A549 (cell line): ENCODE data around the gene KCNG3. TPM values are rescaled to one million over a fixed set of nuclear protein-coding genes. Genes with fewer than 3 reads are reported as not detected.

Experiments
- BHLHE40 ChIP-seq: IDR thresholded peaks from 2 replicates; pipeline ENCODE4 v1.6.1; 2012; ENCODE audit warnings: low read depth, low read length, inconsistent platforms
- CBX8 ChIP-seq: fragments of 200-600 bp; sonication (generic); IDR thresholded peaks from 2 replicates; pipeline ENCODE4 v1.6.1; 2016
- CEBPB ChIP-seq, 2 experiments: fragments of >200 bp in 1 of 2; sonication (Bioruptor Twin) in 1 of 2; formaldehyde crosslinking in 1 of 2; IDR thresholded peaks; 2 replicates each; pipeline ENCODE4 v1.6.1; 2012 to 2016
- CHD4 ChIP-seq: fragments of 200-600 bp; sonication (generic); IDR thresholded peaks from 2 replicates; pipeline ENCODE4 v1.6.1; 2016; ENCODE audit warnings: antibody characterized with exemption, mild to moderate bottlenecking, borderline replicate concordance
- EHF ChIP-seq: fragments of 250-450 bp; sonication (Bioruptor Pico); IDR thresholded peaks from 2 replicates; pipeline ENCODE4 v1.5.0; 2020; ENCODE audit warnings: mild to moderate bottlenecking
- EHMT2 ChIP-seq: fragments of 200-600 bp; sonication (generic); IDR thresholded peaks from 2 replicates; pipeline ENCODE4 v1.6.1; 2016; ENCODE audit warnings: antibody characterized with exemption, low read depth, mild to moderate bottlenecking, moderate library complexity
- EP300 ChIP-seq, 2 experiments: fragments of >200 bp; sonication (Bioruptor Twin); formaldehyde crosslinking; IDR thresholded peaks; 2 replicates in 1 of 2; 3 replicates in 1 of 2; pipeline ENCODE4 v1.6.1; 2016 to 2017
- ESRRA ChIP-seq: fragments of 150-350 bp; IDR thresholded peaks from 2 replicates; pipeline ENCODE4 v1.6.1; 2014; ENCODE audit warnings: mild to moderate bottlenecking, low read length, borderline replicate concordance
- FOSB ChIP-seq: fragments of 250-450 bp; sonication (Bioruptor Pico); IDR thresholded peaks from 2 replicates; pipeline ENCODE4 v1.5.0; 2020; ENCODE audit warnings: mild to moderate bottlenecking, moderate library complexity
- FOSL2 ChIP-seq, 2 experiments: fragments of 450-650 bp in 1 of 2; fragments of >200 bp in 1 of 2; sonication (Bioruptor Twin) in 1 of 2; formaldehyde crosslinking; IDR thresholded peaks; 2 replicates each; pipeline versions ENCODE4 v1.5.0 to v1.6.1; 2016 to 2020; ENCODE audit warnings: mild to moderate bottlenecking in 1 of 2, moderate library complexity in 1 of 2
- HDAC2 ChIP-seq: fragments of 200-600 bp; sonication (generic); IDR thresholded peaks from 2 replicates; pipeline ENCODE4 v1.6.1; 2016
- HEYL ChIP-seq: fragments of 250-450 bp; sonication (Bioruptor Pico); IDR thresholded peaks from 2 replicates; pipeline ENCODE4 v1.8.0; 2021; ENCODE audit warnings: mild to moderate bottlenecking, moderate library complexity
- HOXA7 ChIP-seq: fragments of 250-450 bp; sonication (Bioruptor Pico); IDR thresholded peaks from 2 replicates; pipeline ENCODE4 v1.5.0; 2020; ENCODE audit warnings: mild to moderate bottlenecking, moderate library complexity
- HOXB13 ChIP-seq: fragments of 250-450 bp; sonication (Bioruptor Pico); IDR thresholded peaks from 2 replicates; pipeline ENCODE4 v1.5.0; 2020; ENCODE audit warnings: low read depth, mild to moderate bottlenecking, moderate library complexity
- HOXB5 ChIP-seq: fragments of 250-450 bp; sonication (Bioruptor Pico); IDR thresholded peaks from 2 replicates; pipeline ENCODE4 v1.5.0; 2020; ENCODE audit warnings: mild to moderate bottlenecking, moderate library complexity
- MAZ ChIP-seq: fragments of 150-350 bp; IDR thresholded peaks from 2 replicates; pipeline ENCODE4 v1.6.1; 2014; ENCODE audit warnings: antibody characterized with exemption, low read depth, low read length, borderline replicate concordance
- NFE2L2 ChIP-seq: fragments of 150-350 bp; conservative IDR thresholded peaks from 2 replicates; pipeline ENCODE4 v1.6.1; 2014; ENCODE audit warnings: low read length
- NPAS2 ChIP-seq: fragments of 250-450 bp; sonication (Bioruptor Pico); IDR thresholded peaks from 2 replicates; pipeline ENCODE4 v1.8.0; 2022; ENCODE audit warnings: mild to moderate bottlenecking, moderate library complexity, borderline replicate concordance
- NR3C1 ChIP-seq: fragments of >200 bp; sonication (Bioruptor Twin); formaldehyde crosslinking; IDR thresholded peaks from 3 replicates; pipeline ENCODE4 v1.6.1; 2017
- PHF8 ChIP-seq: fragments of 200-600 bp; sonication (generic); IDR thresholded peaks from 2 replicates; pipeline ENCODE4 v1.6.1; 2016; ENCODE audit warnings: low read depth, mild to moderate bottlenecking, antibody characterized with exemption, moderate library complexity, borderline replicate concordance
- RAD21 ChIP-seq, 2 experiments: fragments of >200 bp in 1 of 2; sonication (Bioruptor Twin) in 1 of 2; formaldehyde crosslinking in 1 of 2; IDR thresholded peaks in 1 of 2; conservative IDR thresholded peaks in 1 of 2; 2 replicates in 1 of 2; 3 replicates in 1 of 2; pipeline ENCODE4 v1.6.1; 2012 to 2018; ENCODE audit warnings: inconsistent platforms in 1 of 2
- RARB ChIP-seq: fragments of 250-450 bp; sonication (Bioruptor Pico); IDR thresholded peaks from 2 replicates; pipeline ENCODE4 v1.8.0; 2021; ENCODE audit warnings: mild to moderate bottlenecking, moderate library complexity
- RCOR1 ChIP-seq: fragments of 150-350 bp; IDR thresholded peaks from 2 replicates; pipeline ENCODE4 v1.6.1; 2014; ENCODE audit warnings: antibody characterized with exemption, low read length, low read depth
- RFX5 ChIP-seq: fragments of 450-650 bp; IDR thresholded peaks from 2 replicates; pipeline ENCODE4 v1.7.1; 2014; ENCODE audit warnings: antibody characterized with exemption, mild to moderate bottlenecking, moderate library complexity
- RNF2 ChIP-seq: fragments of 200-600 bp; sonication (generic); IDR thresholded peaks from 2 replicates; pipeline ENCODE4 v1.6.1; 2016; ENCODE audit warnings: low read depth, mild to moderate bottlenecking, antibody characterized with exemption, moderate library complexity, borderline replicate concordance
- SMC3 ChIP-seq: fragments of >200 bp; sonication (Bioruptor Twin); formaldehyde crosslinking; IDR thresholded peaks from 3 replicates; pipeline ENCODE4 v1.6.1; 2018; ENCODE audit warnings: inconsistent platforms
- ZC3H11A ChIP-seq: fragments of 450-650 bp; IDR thresholded peaks from 2 replicates; pipeline ENCODE4 v1.6.1; 2014; ENCODE audit warnings: antibody characterized with exemption, mild to moderate bottlenecking
- ZFP36 ChIP-seq: fragments of 450-650 bp; IDR thresholded peaks from 2 replicates; pipeline ENCODE4 v1.6.1; 2014; ENCODE audit warnings: borderline replicate concordance; ENCODE audit not compliant: partially characterized antibody
- ZSCAN20 ChIP-seq: fragments of 250-450 bp; sonication (Bioruptor Pico); IDR thresholded peaks from 2 replicates; pipeline ENCODE4 v1.8.0; 2022; ENCODE audit warnings: mild to moderate bottlenecking, moderate library complexity
- polyA plus RNA-seq, 4 experiments: library from polyadenylated mRNA; depleted of rRNA in 3 of 4; stranded (reverse); fragments of >200 nt; fragmentation: RNase III in 1 of 4; extraction: RNeasy Plus Mini Kit Qiagen cat#74134 plus additional on column Dnase treatment in 1 of 4; gene quantifications; 2 replicates in 3 of 4; 3 replicates in 1 of 4; pipeline ENCODE4 v1.2.3, GENCODE V29; 2011 to 2017
- TF ChIP-seq, protein P1 (sequence below): fragments of 200-600 bp; sonication (generic); IDR thresholded peaks from 2 replicates; pipeline ENCODE4 v1.6.1; 2016; ENCODE audit warnings: antibody characterized with exemption, mild to moderate bottlenecking, moderate library complexity
- TF ChIP-seq, protein P2 (sequence below): fragments of 250-450 bp; sonication (Bioruptor Pico); IDR thresholded peaks from 2 replicates; pipeline ENCODE4 v1.5.0; 2021; ENCODE audit warnings: mild to moderate bottlenecking, moderate library complexity, borderline replicate concordance
- TF ChIP-seq, protein P3 (sequence below): IDR thresholded peaks from 2 replicates; pipeline ENCODE4 v1.6.1; 2012
- TF ChIP-seq, protein P4 (sequence below): fragments of >200 bp; sonication (Bioruptor Twin); formaldehyde crosslinking; IDR thresholded peaks from 3 replicates; pipeline ENCODE4 v1.6.1; 2016
- TF ChIP-seq, protein P5 (sequence below): fragments of 150-350 bp; IDR thresholded peaks from 2 replicates; pipeline ENCODE4 v1.6.1; 2014; ENCODE audit warnings: low read depth, mild to moderate bottlenecking, low read length

KCNG3 gene
- polyA plus RNA-seq, 2 of the 4 experiments (the other 2 are of a cell fraction), result 0.67 to 0.70 TPM

DNA sequence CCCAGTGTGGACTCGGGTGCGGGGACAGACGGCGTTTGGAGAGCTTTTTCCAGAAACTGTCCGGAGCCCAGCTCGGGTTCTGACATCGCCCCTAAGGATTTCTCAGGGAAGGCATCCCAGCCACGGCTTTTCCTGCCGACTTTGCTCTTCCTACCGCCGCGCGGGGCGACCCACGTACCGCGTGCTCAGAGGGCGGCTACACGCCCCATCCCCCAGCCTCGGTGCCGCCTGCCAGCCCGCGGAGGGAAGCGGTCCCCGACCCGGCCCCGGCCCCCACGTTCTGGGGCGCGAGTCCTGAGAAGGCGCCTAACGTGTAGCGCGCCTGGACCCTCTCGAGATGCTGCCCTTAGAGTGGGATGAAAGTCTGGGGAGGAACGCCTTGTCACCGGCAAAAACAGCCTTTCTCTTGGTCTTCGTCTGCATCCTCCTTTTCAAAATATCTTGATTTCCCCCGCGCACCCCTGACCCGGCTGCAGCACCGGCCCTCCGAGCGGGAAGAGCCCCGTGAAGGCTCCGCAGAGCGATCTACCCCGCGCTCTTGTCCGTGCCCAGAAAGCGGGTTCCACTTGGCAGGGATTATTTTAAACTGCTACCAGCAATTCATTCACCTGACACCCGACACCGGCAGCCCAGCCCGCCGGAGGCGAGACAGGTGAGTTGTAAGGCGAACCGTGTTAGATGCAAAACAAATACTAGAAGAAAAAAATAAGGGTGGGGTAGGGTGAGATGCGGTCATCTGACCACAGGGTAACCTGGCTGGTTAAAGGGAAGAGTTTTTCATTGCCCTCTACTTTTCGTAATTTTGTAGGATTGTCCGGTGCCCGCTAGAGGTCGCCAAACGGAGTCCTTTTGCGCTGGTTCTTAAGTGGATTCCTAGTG is 812 bp upstream of the KCNG3 start (continued):
- TF ChIP-seq, protein P1, sequence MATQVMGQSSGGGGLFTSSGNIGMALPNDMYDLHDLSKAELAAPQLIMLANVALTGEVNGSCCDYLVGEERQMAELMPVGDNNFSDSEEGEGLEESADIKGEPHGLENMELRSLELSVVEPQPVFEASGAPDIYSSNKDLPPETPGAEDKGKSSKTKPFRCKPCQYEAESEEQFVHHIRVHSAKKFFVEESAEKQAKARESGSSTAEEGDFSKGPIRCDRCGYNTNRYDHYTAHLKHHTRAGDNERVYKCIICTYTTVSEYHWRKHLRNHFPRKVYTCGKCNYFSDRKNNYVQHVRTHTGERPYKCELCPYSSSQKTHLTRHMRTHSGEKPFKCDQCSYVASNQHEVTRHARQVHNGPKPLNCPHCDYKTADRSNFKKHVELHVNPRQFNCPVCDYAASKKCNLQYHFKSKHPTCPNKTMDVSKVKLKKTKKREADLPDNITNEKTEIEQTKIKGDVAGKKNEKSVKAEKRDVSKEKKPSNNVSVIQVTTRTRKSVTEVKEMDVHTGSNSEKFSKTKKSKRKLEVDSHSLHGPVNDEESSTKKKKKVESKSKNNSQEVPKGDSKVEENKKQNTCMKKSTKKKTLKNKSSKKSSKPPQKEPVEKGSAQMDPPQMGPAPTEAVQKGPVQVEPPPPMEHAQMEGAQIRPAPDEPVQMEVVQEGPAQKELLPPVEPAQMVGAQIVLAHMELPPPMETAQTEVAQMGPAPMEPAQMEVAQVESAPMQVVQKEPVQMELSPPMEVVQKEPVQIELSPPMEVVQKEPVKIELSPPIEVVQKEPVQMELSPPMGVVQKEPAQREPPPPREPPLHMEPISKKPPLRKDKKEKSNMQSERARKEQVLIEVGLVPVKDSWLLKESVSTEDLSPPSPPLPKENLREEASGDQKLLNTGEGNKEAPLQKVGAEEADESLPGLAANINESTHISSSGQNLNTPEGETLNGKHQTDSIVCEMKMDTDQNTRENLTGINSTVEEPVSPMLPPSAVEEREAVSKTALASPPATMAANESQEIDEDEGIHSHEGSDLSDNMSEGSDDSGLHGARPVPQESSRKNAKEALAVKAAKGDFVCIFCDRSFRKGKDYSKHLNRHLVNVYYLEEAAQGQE, result no peak
- TF ChIP-seq RAD21 (conservative IDR thresholded peaks at IDR 0.05 in 1 of 2, IDR thresholded peaks at IDR 0.05 in 1 of 2), result peak; percentile 87 to 89
- no peak for TF ChIP-seq RFX5
- TF ChIP-seq ZC3H11A, result no peak
- no peak for TF ChIP-seq NPAS2
- TF ChIP-seq, protein P2, sequence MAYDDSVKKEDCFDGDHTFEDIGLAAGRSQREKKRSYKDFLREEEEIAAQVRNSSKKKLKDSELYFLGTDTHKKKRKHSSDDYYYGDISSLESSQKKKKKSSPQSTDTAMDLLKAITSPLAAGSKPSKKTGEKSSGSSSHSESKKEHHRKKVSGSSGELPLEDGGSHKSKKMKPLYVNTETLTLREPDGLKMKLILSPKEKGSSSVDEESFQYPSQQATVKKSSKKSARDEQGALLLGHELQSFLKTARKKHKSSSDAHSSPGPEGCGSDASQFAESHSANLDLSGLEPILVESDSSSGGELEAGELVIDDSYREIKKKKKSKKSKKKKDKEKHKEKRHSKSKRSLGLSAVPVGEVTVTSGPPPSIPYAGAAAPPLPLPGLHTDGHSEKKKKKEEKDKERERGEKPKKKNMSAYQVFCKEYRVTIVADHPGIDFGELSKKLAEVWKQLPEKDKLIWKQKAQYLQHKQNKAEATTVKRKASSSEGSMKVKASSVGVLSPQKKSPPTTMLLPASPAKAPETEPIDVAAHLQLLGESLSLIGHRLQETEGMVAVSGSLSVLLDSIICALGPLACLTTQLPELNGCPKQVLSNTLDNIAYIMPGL (CRISPR knock-in tag), result no peak; the same call in 1 of the 2 replicates
- TF ChIP-seq EP300 (IDR thresholded peaks at IDR 0.05), result no peak
- no peak for TF ChIP-seq RARB (CRISPR knock-in tag)
- TF ChIP-seq BHLHE40, result no peak
- no peak for TF ChIP-seq MAZ
- TF ChIP-seq FOSB (CRISPR knock-in tag), result no peak
- no peak for TF ChIP-seq ZSCAN20 (CRISPR knock-in tag)
- TF ChIP-seq HOXB5, result no peak
- TF ChIP-seq RCOR1, result no peak
- TF ChIP-seq ZFP36, result no peak
- 0 out of 4 replicates have a peak, but pooled peaks of 1 of the 2 experiments have one; percentile 40 for TF ChIP-seq CEBPB (IDR thresholded peaks at IDR 0.05)
- no peak for TF ChIP-seq HEYL (CRISPR knock-in tag)
- TF ChIP-seq, protein P3, sequence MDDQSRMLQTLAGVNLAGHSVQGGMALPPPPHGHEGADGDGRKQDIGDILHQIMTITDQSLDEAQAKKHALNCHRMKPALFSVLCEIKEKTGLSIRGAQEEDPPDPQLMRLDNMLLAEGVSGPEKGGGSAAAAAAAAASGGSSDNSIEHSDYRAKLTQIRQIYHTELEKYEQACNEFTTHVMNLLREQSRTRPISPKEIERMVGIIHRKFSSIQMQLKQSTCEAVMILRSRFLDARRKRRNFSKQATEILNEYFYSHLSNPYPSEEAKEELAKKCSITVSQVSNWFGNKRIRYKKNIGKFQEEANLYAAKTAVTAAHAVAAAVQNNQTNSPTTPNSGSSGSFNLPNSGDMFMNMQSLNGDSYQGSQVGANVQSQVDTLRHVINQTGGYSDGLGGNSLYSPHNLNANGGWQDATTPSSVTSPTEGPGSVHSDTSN, result no peak
- TF ChIP-seq, protein P4, sequence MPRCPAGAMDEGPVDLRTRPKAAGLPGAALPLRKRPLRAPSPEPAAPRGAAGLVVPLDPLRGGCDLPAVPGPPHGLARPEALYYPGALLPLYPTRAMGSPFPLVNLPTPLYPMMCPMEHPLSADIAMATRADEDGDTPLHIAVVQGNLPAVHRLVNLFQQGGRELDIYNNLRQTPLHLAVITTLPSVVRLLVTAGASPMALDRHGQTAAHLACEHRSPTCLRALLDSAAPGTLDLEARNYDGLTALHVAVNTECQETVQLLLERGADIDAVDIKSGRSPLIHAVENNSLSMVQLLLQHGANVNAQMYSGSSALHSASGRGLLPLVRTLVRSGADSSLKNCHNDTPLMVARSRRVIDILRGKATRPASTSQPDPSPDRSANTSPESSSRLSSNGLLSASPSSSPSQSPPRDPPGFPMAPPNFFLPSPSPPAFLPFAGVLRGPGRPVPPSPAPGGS, result no peak
- TF ChIP-seq PHF8, result no peak; the same call in 1 of the 2 replicates
- TF ChIP-seq, protein P5, sequence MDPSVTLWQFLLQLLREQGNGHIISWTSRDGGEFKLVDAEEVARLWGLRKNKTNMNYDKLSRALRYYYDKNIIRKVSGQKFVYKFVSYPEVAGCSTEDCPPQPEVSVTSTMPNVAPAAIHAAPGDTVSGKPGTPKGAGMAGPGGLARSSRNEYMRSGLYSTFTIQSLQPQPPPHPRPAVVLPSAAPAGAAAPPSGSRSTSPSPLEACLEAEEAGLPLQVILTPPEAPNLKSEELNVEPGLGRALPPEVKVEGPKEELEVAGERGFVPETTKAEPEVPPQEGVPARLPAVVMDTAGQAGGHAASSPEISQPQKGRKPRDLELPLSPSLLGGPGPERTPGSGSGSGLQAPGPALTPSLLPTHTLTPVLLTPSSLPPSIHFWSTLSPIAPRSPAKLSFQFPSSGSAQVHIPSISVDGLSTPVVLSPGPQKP, result no peak
- TF ChIP-seq FOSL2 (IDR thresholded peaks at IDR 0.05), result no peak
- no peak for TF ChIP-seq FOSL2 (CRISPR knock-in tag; IDR thresholded peaks at IDR 0.05)
- no peak for TF ChIP-seq HOXB13 (CRISPR knock-in tag)
- peak; percentile 90; the same call in 1 of the 2 replicates for TF ChIP-seq RNF2
- TF ChIP-seq SMC3, result peak; percentile 87
- no peak for TF ChIP-seq HDAC2
- TF ChIP-seq EHF (CRISPR knock-in tag), result no peak
- no peak for TF ChIP-seq EHMT2
- TF ChIP-seq ESRRA, result no peak
- TF ChIP-seq CBX8, result no peak
- no peak for TF ChIP-seq HOXA7 (CRISPR knock-in tag)
- no peak for TF ChIP-seq NFE2L2
- no peak; the same call in 1 of the 2 replicates for TF ChIP-seq CHD4
- TF ChIP-seq NR3C1, result no peak
